SIG-M5 treated with dmso at 0.1 percent for 504 hours (cell line): ENCODE results near the gene SOWAHB.

Source experiments
- DNase-seq: peaks from one replicate; lab custom pipeline; 2025; ENCODE audit not compliant: unreplicated experiment; lab: John Stamatoyannopoulos, UW

Gene SOWAHB

DNA sequence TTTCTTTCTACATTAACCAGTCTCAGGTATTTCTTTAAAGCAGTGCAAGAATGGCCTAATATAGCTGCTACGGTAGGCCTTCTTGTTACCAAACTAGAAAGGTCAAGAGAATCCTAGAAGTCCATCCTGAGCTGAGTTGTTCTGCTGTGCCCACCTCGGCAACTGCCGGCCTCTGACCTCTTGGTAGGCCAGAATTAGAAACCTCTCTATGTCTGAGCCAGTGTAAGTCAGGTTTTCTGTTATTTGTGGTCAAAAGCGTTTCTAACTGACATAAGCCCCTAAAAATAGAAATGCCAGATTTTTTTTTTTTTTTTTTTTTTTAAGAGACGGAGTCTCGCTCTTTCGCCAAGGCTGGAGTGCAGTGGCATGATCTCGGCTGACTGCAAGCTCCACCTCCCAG lies 43.1 kb downstream of the SOWAHB start:
- no peak for DNase-seq

DNA sequence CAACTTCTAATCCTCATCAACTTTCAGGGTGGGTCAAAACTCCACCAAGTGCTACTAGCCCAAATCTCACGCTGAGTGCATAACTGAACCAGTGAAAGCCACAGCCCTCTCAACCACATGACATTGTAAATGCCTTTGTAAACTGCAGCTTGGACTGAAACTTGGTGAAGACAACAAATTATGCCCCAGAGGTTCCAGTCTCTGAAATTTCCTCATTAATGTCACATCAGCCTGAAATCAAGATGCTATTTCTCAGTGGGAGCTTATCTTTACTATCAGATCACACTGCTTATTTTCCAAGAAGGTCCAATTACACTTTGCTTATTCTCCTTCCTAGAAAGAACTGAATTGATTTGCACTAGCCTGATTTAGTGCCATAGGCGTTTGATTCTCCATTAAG lies 46.6 kb downstream of the SOWAHB start:
- DNase-seq = no peak

DNA sequence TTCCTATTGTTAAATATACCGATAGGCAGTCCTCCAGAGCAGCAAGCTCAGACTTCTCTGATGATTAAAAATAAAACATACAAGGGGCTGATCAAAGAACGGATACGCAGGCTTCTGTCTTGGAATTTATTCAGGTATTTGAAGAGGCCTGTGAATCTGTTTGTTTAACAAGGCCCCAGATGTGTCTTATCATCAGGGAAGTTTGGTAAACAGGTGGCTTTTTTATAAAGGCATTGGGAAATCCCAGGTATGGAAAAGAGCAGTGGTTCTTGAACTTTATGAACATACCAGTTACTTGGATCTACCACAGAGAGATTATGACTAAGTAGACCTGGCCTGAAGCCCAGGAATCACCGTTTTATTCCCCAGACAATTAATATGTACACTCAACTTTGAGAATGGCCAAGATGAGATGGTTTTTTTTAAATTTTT lies 47.9 kb downstream of the SOWAHB start:
- no peak for DNase-seq
